ENCODE measurements around the gene STK32B. TPM values are rescaled to one million over a fixed set of nuclear protein-coding genes. Genes with fewer than 3 reads are reported as not detected.

Gene STK32B
- total and polyA plus RNA-seq, 10 donors, result 0.03 to 0.87 (median 0.36) TPM

DNA sequence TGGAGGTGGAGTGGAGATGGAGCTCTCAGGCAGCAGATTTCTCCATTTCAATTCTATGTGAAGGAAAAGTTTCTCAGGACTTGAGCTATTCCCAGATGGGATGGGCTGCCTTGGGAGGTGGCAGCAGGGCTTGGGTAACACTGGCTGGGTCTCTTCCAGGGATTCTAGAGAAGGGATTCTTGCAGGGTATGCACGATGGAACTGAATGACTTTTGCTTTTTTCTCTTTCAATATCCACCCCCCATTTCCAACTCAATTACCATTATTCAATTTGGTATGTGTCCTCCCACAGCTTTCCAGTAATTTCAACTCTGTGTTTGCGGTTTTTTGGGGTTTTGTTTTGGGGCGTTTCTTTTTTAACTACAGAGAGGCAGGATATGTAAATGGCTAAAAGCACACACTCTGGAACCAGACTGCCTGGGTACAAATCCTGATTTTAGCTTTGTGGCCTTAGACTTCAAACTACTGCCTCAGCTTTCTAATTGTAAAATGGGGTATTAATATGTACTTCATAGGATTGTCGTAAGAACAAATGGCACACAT lies 428.3 kb downstream of the STK32B start:
- DNase-seq, result no peak
- no peak overlapping the region for H3K27ac ChIP-seq
- no peaks in the 10 kb centered on the region for H3K27me3 ChIP-seq (replicated peaks in 1 of 7)
- WGBS, 5 donors, result 80 to 92% (median 88%) methylated on average over 4 of the region's 4 CpGs
- H3K4me3 ChIP-seq, result no peak overlapping the region
- TF ChIP-seq POLR2A (IDR thresholded peaks at IDR 0.05) (no peak), POLR2AphosphoS5 (IDR thresholded peaks at IDR 0.05) (no peak)
- TF ChIP-seq, protein P1, sequence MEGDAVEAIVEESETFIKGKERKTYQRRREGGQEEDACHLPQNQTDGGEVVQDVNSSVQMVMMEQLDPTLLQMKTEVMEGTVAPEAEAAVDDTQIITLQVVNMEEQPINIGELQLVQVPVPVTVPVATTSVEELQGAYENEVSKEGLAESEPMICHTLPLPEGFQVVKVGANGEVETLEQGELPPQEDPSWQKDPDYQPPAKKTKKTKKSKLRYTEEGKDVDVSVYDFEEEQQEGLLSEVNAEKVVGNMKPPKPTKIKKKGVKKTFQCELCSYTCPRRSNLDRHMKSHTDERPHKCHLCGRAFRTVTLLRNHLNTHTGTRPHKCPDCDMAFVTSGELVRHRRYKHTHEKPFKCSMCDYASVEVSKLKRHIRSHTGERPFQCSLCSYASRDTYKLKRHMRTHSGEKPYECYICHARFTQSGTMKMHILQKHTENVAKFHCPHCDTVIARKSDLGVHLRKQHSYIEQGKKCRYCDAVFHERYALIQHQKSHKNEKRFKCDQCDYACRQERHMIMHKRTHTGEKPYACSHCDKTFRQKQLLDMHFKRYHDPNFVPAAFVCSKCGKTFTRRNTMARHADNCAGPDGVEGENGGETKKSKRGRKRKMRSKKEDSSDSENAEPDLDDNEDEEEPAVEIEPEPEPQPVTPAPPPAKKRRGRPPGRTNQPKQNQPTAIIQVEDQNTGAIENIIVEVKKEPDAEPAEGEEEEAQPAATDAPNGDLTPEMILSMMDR (IDR thresholded peaks at IDR 0.05 in 8 of 11, conservative IDR thresholded peaks at IDR 0.05 in 3 of 11), result no peak
- H3K36me3 ChIP-seq, result no peaks in the 10 kb centered on the region
- no peaks in the 10 kb centered on the region for H3K4me1 ChIP-seq
- H3K9me3 ChIP-seq, result peaks cover 0 to 34% (median 11%) of the 10 kb centered on the region in 8 donors
- intact Hi-C loops (cut with DNase I; ENCODE audit: low total_unique reads), result no loop called here

DNA sequence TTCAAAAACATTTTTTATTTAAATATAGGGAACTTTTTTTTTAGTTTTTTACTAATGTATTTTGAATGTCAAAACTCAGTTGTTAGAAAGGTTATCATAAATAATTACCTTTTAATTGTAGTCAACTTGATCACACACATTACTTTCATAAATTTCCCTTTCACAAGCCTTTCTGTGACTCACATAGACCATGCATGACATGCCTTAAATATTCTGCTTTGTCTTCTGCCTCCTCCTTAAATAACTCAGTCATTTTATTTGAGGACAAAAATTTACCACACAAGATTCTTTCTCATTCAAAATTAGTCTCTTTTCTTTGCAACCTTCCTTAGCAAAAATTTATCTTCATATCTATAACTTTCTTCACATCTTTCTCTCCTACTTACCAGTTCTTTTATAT lies 437.1 kb downstream of the STK32B start:
- no peaks in the 10 kb centered on the region for H3K27me3 ChIP-seq (replicated peaks in 1 of 7)
- peaks cover 16 to 65% (median 58%) of the 10 kb centered on the region in 8 donors for H3K9me3 ChIP-seq
- intact Hi-C loops (cut with DNase I; ENCODE audit: low total_unique reads), result no loop called here
- H3K4me1 ChIP-seq, result no peaks in the 10 kb centered on the region
- H3K36me3 ChIP-seq, result no peaks in the 10 kb centered on the region
- TF ChIP-seq POLR2A (IDR thresholded peaks at IDR 0.05), result no peak
- TF ChIP-seq POLR2AphosphoS5 (IDR thresholded peaks at IDR 0.05), result no peak
- TF ChIP-seq, protein P1 (IDR thresholded peaks at IDR 0.05 in 8 of 11, conservative IDR thresholded peaks at IDR 0.05 in 3 of 11), result no peak
- H3K4me3 ChIP-seq, result no peak overlapping the region
- no peak for DNase-seq
- no peak overlapping the region for H3K27ac ChIP-seq

DNA sequence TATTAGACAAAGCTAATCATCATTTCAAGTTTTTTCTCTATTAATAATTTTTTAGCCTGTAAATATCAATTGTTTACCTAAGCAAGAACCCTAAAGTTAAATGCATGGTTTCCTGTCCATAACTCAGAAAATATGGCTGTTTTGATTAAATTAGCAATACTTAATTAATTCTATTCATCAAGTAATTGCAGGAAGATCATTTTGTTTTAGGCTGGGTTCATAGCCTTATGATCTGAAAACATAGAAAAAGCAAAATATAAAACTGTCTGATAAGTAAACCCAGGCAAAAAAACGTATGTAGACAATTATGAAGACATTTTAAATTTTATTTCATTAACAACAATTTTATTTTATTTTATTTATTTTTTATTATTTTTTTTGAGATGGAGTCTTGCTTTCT lies 438.0 kb downstream of the STK32B start:
- Histone ChIP-seq H3K4me1 (no peaks in the 10 kb centered on the region), H3K27me3 (replicated peaks in 1 of 7) (no peaks in the 10 kb centered on the region), H3K4me3 (no peak overlapping the region), H3K27ac (no peak overlapping the region), H3K9me3 (peaks cover 16 to 65% (median 58%) of the 10 kb centered on the region in 8 donors), H3K36me3 (no peaks in the 10 kb centered on the region)
- WGBS, 5 donors, result 46 to 68% (median 51%) methylated on average over 1 of the region's 1 CpG
- DNase-seq, result no peak
- intact Hi-C loops (cut with DNase I; ENCODE audit: low total_unique reads), result no loop called here
- TF ChIP-seq, protein P1 (IDR thresholded peaks at IDR 0.05 in 8 of 11, conservative IDR thresholded peaks at IDR 0.05 in 3 of 11), result no peak
- TF ChIP-seq POLR2AphosphoS5 (IDR thresholded peaks at IDR 0.05) (no peak), POLR2A (IDR thresholded peaks at IDR 0.05) (no peak)

DNA sequence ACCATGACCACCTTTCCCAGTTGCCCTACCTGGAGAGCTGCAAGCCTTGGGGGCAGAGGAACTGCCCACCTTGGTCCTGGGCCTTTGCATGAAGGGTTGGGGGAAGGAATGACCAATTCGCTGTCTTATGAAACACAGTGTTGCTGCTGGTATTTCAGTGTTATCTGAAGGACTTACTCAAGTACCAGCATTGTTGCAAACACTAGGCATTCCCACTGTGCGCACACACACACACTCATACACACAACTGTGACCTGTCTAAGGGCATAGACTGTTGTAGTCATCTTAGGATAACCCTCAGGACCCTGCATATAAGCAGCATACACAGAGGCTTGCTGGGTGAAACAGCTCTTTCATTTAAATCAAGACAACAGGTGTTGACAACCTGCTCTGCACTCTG lies 446.2 kb downstream of the STK32B start:
- TF ChIP-seq POLR2A (IDR thresholded peaks at IDR 0.05), result no peak
- TF ChIP-seq, protein P1 (IDR thresholded peaks at IDR 0.05 in 8 of 11, conservative IDR thresholded peaks at IDR 0.05 in 3 of 11), result no peak
- 59 to 100% (median 86%) methylated on average over 2 of the region's 2 CpGs for WGBS, 5 donors
- intact Hi-C loops (cut with DNase I; ENCODE audit: low total_unique reads), result no loop called here

More for the DNA sequence above, 446.2 kb downstream of the STK32B start:
- peaks cover 0 to 3% (median 0%) of the 10 kb centered on the region in 6 donors for H3K36me3 ChIP-seq
- no peak for DNase-seq
- no peak overlapping the region for H3K4me3 ChIP-seq
- H3K9me3 ChIP-seq, result no peaks in the 10 kb centered on the region
- no peaks in the 10 kb centered on the region for H3K27me3 ChIP-seq (replicated peaks in 1 of 7)
- no peak overlapping the region for H3K27ac ChIP-seq
- H3K4me1 ChIP-seq, result no peaks in the 10 kb centered on the region

Data from spleen (tissue), 11 donors.